Measurements from ENCODE around the gene HRH3.
A peak's percentile ranks its signal among the peaks of the same experiment; 100 is the strongest.

The HRH3 gene

GRCh38 chr20:62219101-62219991 lies 732 bp downstream of the HRH3 start (continued):
- TF ChIP-seq TRIM28 (IDR thresholded peaks at IDR 0.05; ENCODE audit: borderline replicate concordance, low read length) (no peak), ELK4 (IDR thresholded peaks at IDR 0.05; ENCODE audit: borderline replicate concordance, low read depth, low read length) (no peak), ZNF600 (tag by site-specific recombination; IDR thresholded peaks at IDR 0.05) (peak; percentile 65)

GRCh38 chr20:62217913-62218773 lies 1.9 kb downstream of the HRH3 start:
- Histone ChIP-seq H3K9me3 (ENCODE audit: control insufficient read depth, insufficient read depth, low read depth, low read length) (no peaks in the 10 kb centered on the region), H3K36me3 (ENCODE audit: control insufficient read depth in 2 of 2, insufficient read depth in 1 of 2, low read length in 2 of 2) (no peaks in the 10 kb centered on the region), H3K4me3 (ENCODE audit: low read depth, low read length) (no peak overlapping the region), H3K4me1 (ENCODE audit: control insufficient read depth, insufficient read depth, low read length) (peaks cover 2% of the 10 kb centered on the region; the same call in 1 of the 2 replicates), H3K27ac (ENCODE audit: extremely low read depth, low read depth, low read length) (no peak overlapping the region)
- ChIA-PET POLR2A (no interaction called here), CTCF (interaction anchor here (0.5 kb wide), 1 partner anchor 30 kb away, joined by 3 read pairs; no protein-coding TSS in a partner anchor)
- TF ChIP-seq ZNF830 (tag by site-specific recombination; IDR thresholded peaks at IDR 0.05; ENCODE audit: low read depth): no peak
- TF ChIP-seq ZNF585B (tag by site-specific recombination; IDR thresholded peaks at IDR 0.05): no peak
- TF ChIP-seq ZSCAN4 (tag by site-specific recombination; IDR thresholded peaks at IDR 0.05): no peak
- TF ChIP-seq ZNF639 (tag by site-specific recombination; IDR thresholded peaks at IDR 0.05): no peak
- TF ChIP-seq FEZF1 (tag by site-specific recombination; IDR thresholded peaks at IDR 0.05): no peak
- no peak for TF ChIP-seq ZFP37 (tag by site-specific recombination; IDR thresholded peaks at IDR 0.05)
- TF ChIP-seq WT1 (tag by site-specific recombination; IDR thresholded peaks at IDR 0.05): no peak
- TF ChIP-seq ZNF558 (tag by site-specific recombination; IDR thresholded peaks at IDR 0.05): no peak
- TF ChIP-seq KLF10 (tag by site-specific recombination; IDR thresholded peaks at IDR 0.05): no peak
- TF ChIP-seq PATZ1 (tag by site-specific recombination; IDR thresholded peaks at IDR 0.05): no peak
- no peak for TF ChIP-seq ZNF776 (tag by site-specific recombination; IDR thresholded peaks at IDR 0.05; ENCODE audit: borderline replicate concordance)
- no peak for TF ChIP-seq ZNF214 (tag by site-specific recombination; IDR thresholded peaks at IDR 0.05; ENCODE audit: borderline replicate concordance)
- no peak for TF ChIP-seq ZNF223 (tag by site-specific recombination; IDR thresholded peaks at IDR 0.05)
- no peak for TF ChIP-seq ZBTB49 (tag by site-specific recombination; IDR thresholded peaks at IDR 0.05; ENCODE audit: low read depth)
- TF ChIP-seq OVOL3 (tag by site-specific recombination; IDR thresholded peaks at IDR 0.05): no peak
- TF ChIP-seq GLIS2 (tag by site-specific recombination; IDR thresholded peaks at IDR 0.05): no peak
- TF ChIP-seq ZNF530 (tag by site-specific recombination; IDR thresholded peaks at IDR 0.05; ENCODE audit: low read depth): no peak
- no peak for TF ChIP-seq CTCF (tag by site-specific recombination; IDR thresholded peaks at IDR 0.05)
- no peak for TF ChIP-seq ZSCAN30 (tag by site-specific recombination; IDR thresholded peaks at IDR 0.05)
- TF ChIP-seq ZNF366 (tag by site-specific recombination; conservative IDR thresholded peaks at IDR 0.05): no peak

All from HEK293 (cell line).